ENCODE results near the gene CYSRT1.
A peak's percentile ranks its signal among the peaks of the same experiment; 100 is the strongest.

The CYSRT1 gene, protein sequence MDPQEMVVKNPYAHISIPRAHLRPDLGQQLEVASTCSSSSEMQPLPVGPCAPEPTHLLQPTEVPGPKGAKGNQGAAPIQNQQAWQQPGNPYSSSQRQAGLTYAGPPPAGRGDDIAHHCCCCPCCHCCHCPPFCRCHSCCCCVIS

GRCh38 chr9:137224830-137225694, at the start of gene CYSRT1:
CYSRT1 (plus strand) TSS chr9:137225174; CDS start chr9:137225622, 448 bp downstream.
- no peak for DNase-seq

DNA sequence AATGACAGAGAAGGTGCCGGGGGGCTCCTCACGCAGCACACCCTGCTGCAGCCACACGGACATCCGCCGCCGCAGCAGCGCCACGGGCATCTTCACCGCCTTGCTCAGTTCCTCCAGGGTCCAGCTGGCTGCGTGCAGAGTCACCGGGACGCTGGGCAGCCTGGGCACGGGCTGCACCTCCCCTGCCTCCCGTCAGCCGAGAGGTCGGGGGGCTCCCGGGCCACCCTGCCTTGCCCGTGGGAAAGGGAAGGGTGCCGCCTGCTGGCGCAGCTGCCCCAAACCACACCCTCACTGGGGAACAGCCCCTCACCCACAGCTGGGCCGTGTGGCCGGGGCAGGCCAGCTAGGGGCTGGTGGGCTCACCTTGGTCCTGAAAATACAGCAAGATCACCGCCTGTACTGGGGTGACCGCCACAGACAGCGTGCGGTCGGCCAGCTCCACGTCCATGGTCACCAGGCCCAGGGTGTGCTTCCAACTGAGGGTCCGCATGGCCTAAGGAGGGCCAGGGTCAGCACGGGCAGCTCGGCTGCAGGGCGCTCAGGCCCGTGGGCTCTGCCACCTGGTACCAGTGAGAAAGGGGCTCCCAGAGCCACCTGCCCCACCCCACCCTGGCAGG, 49.5 kb upstream of the CYSRT1 start:
- DNase-seq: no peak

DNA sequence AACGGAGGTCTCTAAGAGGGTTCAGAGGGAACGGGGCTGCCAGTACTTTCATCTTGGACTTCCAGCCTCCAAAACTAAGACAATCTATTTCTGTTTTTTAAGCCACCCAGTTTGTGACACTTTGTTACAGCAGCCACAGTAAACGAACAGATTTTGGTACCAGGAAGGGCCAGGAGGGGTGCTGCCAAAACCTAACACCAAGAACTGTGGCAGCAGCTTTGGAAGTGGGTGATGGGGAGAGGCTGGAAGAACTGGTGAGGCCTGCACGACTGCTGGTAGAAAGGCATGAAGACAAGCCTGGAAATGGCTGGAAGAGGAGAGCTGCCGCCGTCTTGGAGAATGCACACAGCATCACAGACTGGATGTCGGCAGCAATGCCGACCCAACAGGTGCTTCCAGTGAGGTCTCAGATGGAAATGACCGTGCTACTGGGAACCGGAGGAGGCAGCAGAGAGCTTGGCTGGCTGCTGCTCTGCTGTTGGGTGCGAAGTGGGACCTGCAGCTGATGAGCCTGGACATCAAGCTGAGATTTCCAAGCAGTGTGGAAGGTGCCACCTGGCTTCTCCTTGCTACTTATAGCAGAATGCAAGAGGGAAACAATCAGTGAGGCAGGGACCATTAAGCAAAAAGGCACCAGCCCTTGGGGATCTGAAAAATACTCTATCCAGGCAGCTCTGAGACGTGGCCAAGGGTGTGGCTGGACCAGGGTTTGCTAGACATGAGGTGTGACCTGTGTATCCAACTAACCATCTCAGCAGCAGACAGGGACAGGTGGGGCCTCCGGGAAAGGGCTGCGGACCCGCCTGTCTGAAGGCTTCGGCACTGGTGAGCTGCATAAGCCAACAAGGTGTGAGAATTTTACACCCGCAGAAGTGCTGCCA, 48.4 kb upstream of the CYSRT1 start:
- peak; percentile 91 for DNase-seq

DNA sequence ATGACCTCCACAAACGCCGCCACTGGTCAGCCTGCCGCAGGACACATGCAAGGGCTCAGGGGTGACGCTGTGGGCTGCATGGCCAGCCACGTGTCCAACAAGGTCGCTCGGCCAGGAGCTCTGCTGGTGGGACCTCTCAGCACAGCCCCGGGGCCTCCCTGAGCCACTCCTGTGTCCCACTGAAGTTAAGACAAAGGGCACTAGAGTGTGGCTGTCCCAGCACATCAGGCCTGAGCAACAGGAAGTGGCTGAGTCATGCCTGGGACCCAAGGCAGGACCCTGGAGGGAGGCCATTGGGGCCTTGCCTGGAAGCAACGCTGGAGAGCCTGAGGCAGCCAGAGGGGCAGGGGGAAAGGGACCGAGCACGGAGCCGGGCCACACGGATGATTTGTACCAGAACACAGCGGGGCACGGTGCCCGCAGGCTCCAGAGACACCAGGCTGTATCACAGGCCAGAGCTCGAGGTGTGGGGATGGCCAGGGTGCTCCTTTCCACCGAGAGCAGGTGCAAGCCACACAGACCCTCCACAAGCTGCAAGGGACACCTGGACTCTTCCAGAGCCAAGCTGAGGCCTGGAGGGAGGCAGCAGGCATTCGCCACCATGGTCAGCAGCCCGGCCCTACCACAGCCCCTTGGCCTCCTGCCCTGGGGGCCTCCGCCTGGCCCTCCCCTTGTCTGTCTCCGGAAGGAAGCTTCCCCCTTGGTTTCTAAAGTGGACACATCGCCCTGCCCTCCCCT, 46.6 kb upstream of the CYSRT1 start:
- DNase-seq: peak; percentile 51

GRCh38 chr9:137178939-137179630, 45.9 kb upstream of the CYSRT1 start:
- DNase-seq: no peak

DNA sequence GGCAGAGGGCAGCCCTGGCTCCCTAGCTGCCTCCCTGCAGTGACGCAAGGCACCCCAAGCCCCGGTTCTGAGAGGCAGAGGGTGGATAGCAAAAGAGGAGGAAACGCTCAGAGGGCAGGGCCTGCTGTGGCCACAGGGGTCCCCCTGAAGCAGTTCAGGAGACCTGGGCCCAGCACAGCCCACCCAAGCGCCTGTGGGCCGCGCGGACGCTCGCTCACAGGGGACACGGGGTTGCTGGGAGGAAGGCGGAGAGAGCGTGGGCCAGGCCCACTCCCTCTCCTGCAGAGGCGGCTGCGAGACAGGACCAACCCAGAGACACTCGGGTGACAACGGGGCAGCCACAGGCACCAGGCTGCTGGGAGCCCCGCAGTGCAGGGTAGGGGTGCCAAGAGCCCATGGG, 45.2 kb upstream of the CYSRT1 start:
- DNase-seq: no peak

DNA sequence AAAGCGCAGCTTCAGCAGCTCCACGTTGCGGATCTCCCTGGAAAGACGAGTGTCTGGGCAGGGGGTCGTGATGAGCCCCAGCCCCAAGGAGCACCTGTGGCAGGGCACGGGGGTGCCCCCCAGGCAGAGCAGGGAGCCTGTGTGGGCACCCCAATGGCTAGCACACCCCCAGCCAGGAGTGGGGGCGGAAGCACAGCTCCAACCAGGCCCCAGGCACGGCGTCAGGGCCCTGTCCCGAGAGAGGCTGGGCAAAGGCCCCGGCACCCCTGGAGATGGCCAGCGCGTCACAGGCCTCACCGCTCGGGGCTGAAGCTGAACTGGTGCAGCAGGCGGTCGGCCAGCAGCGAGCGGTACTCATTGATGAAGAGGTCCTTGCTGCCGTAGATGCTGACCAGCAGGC, 44.5 kb upstream of the CYSRT1 start:
- DNase-seq: no peak

- no peak for DNase-seq
Observed at GRCh38 chr9:137181680-137182079, 43.3 kb upstream of the CYSRT1 start.

DNA sequence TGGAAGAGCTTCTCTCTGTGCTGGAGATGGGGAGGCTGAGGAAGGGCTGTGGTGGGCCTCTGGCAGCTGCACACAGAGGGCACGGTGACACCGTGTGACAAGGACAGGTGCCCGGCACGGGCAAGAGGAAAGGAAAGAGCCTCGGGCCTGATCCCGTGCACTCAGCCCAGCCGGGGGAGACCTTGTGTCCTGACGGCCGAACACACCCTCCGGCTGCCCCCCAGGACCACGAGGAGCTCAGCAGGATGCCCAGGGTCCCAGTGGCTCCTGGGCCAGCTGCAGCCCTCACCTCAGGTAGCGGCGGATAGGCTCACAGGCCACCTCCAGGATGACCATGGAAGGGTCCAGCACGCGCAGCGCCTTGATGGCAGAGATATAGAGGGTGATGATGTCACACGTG, 42.1 kb upstream of the CYSRT1 start:
- no peak for DNase-seq

DNA sequence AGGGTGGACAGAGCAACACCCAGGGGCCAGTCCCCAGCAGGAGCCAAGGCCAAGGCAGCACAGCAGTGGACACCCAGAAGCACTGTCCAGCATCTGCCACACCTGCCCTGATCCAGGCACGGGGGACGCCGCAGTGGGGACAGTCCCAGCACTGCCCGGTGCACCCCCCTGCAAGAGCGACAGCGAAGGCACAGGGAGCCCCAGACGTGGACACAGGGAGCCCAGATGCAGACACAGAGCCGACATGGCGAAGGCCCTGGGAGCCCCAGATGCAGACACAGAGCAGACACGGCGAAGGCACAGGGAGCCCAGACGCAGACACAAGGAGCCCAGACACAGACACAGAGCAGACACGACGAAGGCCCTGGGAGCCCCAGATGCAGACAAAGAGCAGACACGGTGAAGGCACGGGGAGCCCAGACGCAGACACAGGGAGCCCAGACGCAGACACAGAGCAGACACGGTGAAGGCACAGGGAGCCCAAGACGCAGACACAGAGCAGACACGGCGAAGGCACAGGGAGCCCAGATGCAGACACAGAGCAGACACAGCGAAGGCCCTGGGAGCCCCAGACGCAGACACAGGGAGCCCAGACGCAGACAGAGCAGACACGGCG, 40.9 kb upstream of the CYSRT1 start:
- no peak for DNase-seq

GRCh38 chr9:137184881-137185660, 39.9 kb upstream of the CYSRT1 start:
- no peak for DNase-seq

- no peak for DNase-seq
Observed at GRCh38 chr9:137185921-137186320, 39.1 kb upstream of the CYSRT1 start.

DNA sequence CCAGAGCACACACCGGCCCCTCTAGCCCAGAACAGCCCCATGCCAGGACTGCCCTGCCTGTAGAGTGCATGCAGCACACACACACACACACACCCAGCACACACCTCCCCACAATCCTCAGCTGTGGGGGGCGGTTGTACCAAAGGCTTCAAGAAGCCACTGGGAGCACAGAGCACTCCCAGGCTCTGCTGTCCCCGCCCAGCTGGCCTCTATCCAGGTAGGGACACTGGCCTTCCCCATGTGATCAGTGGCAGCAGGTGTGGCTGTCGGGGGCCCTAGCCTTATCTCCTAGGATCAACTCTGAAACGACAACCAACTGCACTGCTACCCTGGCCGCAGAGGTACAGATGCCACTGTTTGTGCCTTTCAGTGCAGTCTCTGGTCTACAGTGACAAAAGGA, 38.6 kb upstream of the CYSRT1 start:
- DNase-seq: peak; percentile 51

- DNase-seq: no peak
Observed at GRCh38 chr9:137187386-137187785, 37.6 kb upstream of the CYSRT1 start.

DNA sequence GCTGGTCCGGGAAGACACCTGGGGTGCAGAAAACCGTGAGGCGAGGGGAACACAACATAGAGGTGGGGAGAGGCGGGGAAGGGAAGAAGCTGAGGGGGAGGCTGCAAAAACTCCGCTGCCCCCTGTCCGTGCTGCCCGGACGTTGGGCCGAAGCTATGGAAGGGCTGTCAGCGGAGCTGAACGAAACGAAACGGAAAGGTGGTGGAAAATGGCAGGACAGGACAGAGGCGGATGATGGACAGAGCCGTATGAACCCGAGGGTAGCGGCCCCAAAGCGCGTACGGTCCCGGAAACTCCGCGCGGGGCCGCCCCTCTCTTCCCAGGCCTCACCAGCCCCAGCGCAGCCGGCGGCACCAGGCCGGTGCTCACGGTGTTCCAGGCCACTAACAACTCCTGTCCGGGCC, 36.9 kb upstream of the CYSRT1 start:
- no peak for DNase-seq

- peak; percentile 98 for DNase-seq
Observed at GRCh38 chr9:137188490-137189296, 36.3 kb upstream of the CYSRT1 start, which contains the start of the genes ANAPC2 and SSNA1. ANAPC2 (minus strand) TSS chr9:137188560; CDS start chr9:137188532, 28 bp downstream. SSNA1 (plus strand) TSS chr9:137188676; CDS start chr9:137188727, 51 bp downstream.

DNA sequence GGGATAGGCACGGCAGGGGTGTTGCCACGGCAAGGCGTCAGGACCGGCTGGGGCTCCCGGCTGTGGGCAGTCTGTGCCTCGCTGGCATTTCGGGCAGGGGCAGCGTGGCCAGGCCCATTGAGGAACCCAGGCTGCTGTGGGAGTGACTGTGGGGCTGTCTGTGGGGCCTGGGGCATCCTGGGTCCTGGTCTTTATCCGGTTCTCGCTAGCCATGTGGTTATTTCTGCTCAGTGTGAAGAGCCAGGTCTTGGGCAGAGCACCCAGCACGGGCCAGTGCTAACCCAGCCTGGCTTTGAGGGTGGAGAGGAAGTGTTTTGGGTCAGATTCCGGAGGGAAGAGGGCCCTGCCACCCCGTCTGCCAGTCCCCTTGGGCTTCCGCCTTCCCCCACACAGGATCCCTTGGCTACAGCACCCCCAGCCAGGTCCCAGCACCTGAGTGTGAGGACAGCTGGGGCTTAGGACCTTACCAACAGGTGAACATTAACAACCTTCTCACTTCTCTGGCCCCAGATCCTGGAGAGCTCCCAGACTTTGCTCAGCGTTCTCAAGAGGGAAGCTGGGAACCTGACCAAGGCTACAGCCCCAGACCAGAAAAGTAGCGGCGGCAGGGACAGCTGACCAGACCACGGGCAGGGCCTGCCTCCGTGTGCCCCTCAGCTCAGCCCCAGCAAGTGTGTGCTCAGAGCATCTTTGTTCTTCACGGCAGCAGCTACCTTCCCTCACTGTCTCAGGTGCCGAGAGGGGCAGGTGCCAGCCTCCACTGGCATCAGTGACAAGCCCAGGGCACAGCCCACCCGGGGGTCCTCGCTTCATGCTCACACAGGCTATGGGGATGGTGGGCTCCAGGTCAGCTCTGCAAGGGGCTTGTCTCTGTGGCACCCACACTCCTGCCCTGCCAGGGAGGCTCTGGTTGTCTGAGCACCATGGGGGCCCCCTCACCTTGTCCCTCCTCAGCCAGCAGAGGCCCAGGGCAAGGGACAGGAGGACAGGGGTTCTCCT, 35.4 kb upstream of the CYSRT1 start:
- peak; percentile 74 for DNase-seq

GRCh38 chr9:137190315-137190856, 34.6 kb upstream of the CYSRT1 start:
- DNase-seq: peak; percentile 85
